AG08396 (cell line): Measurements from ENCODE around the gene SAMD7.
A peak's percentile ranks its signal among the peaks of the same experiment; 100 is the strongest.

Source experiments
- DNase-seq: peaks from one replicate; pipeline ENCODE4 v3.0.0; 2012; ENCODE audit warnings: low spot score, mixed read lengths

Gene SAMD7

DNA sequence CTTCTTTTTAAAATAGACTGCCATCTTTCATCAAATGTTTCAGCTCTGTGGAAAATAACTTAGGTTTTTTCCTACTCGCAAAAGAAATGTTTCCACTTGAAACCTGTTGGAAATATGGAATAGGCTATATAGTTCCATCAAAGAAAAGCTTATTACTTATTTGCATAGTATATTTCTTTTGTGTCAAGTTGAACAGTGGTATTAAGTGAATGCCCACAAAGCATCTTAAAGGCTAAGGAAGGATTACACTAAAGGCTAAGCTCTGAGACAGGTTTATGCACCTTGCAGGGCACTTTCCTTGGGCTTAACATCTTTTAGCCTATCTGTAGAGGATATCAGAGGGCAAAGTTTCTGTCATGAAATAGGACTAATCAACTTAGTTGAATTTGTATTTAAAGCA, at the start of gene SAMD7:
SAMD7 (plus strand) TSS at position 301 of the 400 bp plus-strand sequence. CDS start 7,927 bp downstream, outside the sequence.
- no peak for DNase-seq

- DNase-seq, result no peak
Observed at GRCh38 chr3:169861871-169862270, 49.5 kb upstream of the SAMD7 start.

GRCh38 chr3:169863458-169863899, 47.9 kb upstream of the SAMD7 start:
- DNase-seq, result peak; percentile 66

DNA sequence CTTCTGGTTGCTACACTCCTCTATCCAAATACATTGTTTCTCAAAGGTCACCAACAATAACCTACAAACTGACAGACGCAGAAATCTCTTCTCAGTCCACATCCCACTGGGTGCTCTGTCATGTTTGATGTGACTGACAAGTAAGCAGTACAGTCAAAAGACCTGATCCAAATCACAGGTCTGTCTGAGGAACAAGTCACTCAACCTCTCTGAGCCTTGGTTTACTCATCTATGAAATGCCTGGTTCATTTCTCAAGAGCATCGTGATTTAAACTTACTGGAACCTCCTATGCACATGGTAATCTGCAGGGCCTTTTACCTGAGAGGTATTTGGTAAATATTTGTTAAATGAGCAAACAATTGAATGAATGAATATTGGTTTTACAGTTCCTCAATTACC, 47.1 kb upstream of the SAMD7 start:
- DNase-seq, result no peak

DNA sequence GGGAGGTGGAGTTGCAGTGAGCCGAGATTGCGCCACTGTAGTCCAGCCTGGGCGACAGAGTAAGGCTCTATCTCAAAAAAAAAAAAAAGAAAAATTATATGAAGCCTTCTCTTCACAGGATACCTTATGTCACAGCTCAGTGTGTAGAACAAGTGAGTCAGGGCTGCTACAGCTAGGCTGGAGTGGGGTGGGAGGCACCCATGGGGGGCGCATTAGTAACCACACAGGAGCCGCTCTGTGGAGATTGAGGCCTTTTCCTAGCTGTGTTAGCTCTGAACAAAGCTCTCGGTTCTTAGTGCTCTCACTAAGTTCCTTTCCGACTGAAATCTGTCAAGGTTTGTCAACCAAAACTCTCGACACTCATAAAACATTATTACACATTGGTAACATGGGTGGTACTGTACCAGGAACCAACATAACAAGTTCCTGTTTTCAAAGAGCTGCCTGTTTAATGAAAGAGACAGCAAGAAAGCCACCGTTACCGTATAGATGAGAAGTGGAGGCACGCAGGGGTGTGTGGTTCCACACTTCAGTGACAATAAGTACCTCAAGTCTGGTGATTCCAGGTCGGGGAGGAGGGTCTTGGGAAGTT, 46.1 kb upstream of the SAMD7 start:
- DNase-seq, result no peak

- no peak for DNase-seq
Observed at GRCh38 chr3:169867584-169868210, 43.7 kb upstream of the SAMD7 start.

DNA sequence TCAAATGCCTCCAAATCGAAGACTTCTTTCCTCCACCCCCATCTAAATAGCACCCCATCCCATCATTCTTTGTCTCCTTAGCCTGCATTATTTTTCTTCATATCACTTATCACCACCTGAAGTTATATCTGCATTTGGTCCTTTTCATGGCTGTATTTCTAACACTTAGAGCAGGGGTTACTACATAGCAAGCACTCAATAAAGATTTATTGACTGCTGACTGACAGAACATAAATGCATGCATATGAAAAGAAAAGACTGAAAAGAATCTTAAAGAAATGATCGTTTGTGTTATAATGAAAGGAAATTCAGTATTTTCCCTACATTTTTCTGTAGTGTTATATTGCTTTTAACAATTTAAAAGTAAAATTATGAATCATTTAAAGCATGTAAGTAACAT, 43.0 kb upstream of the SAMD7 start:
- DNase-seq, result no peak

DNA sequence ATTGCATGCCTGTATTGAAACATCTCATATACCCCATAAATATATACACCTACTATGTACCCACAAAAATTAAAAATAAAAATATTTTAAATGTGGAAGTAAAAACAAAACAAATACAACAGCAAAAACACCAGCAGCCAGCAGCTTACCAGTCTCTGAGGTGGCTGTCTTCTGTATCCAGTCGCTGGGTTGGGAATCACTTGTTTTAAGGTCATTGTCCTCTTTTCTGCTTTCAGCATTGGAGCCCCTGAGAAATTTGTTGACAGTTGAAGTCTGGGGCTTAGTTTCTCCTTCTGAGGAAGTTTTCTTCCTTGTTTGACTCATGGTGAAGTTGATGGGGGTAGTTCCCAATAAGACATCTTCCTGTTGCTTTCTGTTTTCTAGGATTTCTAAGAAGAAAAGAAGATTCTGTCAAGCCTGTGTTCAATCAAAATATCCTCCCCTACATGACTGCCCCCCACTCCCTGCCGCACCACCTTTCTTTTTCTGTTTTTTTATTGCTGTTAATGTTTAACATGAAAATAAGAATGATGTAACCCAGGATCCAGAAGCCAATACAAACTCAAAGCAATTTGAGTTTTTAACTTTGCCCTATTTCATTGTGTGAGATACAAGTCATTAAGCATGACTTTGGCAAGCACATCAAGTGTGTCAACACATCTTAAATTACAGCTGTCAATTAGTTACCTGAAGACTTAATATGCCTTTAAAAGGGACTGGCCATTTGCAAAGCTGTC, 41.7 kb upstream of the SAMD7 start, which contains the start of gene LRRC31:
LRRC31 (minus strand) TSS at position 452 of the 737 bp plus-strand sequence; CDS start at position 324, 128 bp downstream.
- no peak for DNase-seq

DNA sequence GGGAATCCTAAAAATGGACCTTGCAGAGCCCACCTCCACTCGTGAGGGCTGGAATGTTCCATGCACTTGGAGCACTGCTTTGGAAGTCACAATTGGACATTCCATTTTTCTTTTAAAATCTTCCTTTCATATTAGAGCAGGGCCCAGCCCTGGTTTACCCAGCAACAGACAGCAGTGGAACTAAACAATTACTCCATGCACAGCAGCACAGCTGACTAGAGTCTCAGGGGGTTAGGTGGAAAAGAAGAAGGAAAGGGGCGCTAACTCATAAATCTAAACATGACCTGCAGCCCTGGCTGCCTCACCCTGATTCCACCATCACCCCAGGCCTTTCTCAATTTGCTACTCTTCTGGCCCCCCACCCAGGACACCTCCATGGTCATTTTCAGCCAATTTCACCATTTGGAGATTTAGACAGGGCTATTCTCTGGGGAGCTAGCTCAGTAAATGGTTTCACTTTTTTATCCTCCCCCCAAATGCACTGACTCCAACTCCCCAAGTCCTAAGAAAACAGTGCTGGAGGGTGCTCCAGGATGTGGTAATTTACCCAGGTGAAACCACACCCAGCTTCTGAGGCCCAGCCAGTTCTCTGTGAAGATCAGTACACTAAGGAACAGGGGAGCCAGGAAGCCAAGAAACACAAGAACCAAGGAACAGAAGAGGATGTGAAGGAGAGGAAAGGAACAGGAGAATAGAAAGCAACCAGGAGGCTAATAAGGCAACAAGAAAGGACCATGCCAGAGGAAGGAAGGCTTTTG, 40.1 kb upstream of the SAMD7 start:
- DNase-seq, result no peak

- no peak for DNase-seq
Observed at GRCh38 chr3:169879013-169879557, 32.3 kb upstream of the SAMD7 start.

DNA sequence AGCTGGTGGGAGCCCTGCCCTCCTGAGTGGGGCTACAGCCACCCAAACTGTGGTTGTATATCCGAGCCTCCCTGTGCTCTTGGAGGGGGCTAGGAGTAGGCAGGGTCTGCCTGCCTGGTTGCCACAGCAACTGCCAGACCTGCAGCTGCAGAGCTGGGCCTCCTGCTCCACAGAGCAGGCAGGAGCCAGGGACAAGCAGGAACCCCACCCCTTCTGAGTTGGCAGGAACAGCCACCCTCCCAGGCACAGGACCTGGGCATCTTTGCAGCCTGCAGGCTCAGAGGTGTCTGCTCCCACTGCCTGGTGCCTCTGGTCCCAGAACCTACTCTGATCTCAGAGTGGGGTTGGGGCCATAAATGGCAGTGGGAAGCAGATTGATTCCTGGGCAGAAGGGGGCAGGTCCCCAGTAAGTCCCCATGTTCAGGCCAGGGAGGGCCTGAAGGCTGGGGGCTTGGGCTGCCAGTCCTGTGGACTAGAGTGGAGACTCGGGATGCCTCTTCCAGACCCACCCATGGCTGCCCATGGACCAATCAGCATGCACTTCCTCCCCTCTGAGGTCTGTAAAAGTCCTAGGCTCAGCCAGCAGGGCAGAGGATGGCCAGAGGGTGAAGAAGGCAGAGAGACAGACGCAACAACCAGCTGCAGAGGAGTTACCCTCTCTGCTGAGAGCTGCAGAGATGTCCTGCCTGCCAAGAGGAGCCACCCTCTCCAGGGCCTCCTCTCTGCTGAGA, 31.4 kb upstream of the SAMD7 start:
- no peak for DNase-seq

DNA sequence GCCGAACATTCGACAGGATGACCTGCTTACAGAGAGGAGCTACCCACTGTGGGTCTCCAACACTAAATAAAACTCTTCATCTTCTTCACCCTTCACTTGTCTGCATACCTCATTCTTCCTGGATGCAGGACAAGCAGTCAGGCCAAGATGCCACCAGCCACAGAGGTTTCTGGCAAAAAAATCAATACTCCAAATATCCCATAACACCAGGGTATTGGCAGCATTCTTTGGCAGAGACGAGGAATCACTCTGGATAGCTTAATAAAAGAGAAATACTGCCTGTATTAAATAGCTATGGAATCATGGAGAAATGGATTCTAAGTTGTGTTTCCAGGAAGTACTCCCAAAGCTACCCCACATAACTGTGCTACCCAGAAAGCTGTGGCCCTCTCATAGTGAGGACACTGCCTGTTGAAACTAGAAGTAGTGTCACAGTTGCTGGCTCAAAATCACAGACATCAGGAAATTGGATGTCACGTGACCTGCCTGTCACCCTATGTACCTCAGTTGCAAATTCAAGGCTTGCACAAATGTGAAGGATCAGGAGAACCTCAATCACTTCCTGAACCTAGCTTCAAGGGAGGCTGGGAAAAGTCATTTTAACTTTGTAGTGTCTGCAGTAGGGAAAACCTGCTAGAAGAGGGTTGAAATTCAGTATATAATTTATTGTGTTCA, 30.7 kb upstream of the SAMD7 start:
- DNase-seq, result no peak

DNA sequence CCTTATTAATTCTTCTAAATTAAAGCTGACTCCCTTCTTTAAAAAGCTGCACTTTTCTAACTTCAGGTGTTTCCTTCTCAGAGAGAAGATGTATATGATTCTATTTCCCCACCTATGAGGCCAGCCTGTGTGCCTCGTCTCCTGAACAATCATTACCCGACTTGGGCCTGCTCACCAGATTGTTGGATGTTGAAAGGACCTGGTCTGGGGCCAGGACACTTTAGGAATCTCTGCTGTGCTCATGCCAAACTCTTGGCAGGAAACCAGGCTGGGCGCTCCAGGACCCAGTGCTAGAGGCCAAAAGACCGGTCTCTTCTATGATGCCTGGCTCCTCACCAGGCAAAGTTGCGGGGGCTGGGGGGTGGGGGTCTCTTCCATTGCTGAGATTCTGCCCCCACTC, 24.7 kb upstream of the SAMD7 start:
- peak; percentile 47 for DNase-seq

DNA sequence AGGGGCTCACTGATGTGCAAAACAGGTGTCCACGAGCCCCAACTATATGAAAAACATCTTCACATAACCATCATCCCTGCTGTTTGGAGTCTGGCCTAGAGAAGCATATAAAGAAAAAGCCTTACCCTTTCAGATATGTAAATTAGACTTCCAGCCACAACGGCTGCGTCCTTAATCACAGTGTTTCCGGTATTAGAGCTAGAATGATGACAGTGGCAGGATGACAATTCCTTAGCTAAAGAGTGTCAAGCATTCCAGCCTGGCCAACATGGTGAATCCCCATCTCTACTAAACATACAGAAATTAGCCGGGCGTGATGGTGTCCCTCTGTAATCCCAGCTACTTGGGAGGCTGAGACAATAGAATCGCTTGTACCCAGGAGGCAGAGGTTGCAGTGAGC, 19.5 kb upstream of the SAMD7 start:
- no peak for DNase-seq

DNA sequence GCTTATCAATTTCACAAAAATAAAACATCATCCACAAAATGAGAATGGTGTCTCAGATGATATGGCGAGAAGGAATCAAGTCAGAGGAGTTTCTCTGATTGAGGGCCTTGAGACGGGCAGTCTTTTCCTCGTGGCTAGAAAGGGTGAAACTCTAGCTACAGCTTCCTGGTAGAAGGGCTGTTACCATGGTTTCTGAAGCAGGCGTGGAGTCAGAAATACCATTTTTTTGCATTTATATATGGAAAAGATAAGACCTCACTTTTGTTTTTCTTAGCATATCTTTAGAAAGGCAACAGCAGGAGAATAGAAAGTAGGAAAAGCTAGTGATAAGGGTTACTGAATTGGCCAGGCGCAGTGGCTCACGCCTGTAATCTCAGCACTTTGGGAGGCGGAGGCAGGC, 17.3 kb upstream of the SAMD7 start:
- DNase-seq, result no peak

GRCh38 chr3:169895072-169895471, 16.3 kb upstream of the SAMD7 start:
- DNase-seq, result no peak

- no peak for DNase-seq
Observed at GRCh38 chr3:169897284-169897683, 14.1 kb upstream of the SAMD7 start.

DNA sequence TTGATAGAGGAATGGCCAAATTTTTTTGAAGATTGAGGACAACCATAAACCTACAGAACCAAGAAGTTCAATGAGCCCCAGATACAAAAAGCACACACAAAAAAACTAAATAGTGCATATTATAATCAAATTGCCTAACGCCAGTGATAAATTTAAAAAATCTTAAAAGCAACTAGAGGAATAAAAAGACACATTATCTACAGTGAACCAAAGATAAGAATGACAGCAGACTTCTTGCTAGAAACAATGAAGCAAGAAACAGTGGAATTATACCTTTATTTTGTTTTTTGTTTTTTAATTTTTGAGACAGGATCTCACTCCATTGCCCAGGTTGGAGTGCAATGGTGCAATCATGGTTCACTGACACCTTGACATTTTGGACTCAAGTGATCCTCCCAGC, 9.9 kb upstream of the SAMD7 start:
- DNase-seq, result no peak

DNA sequence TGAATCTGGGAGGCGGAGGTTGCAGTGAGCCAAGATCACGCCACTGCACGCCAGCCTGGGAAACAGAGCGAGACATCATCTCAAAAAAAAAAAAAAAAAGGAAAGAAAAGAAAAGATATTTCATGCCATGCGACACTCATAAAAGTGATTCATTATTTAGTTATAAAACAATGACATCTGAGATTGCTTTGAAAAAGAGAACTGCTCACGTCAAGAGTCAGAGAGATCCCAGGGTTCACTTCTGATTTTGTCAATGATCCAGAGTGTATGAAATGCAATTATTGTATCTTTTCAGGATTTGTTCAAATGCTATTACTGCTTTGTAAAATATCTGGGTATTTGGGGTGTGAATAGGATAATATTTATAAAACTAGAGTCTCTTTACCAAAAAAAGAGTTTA, 6.0 kb upstream of the SAMD7 start:
- DNase-seq, result no peak

DNA sequence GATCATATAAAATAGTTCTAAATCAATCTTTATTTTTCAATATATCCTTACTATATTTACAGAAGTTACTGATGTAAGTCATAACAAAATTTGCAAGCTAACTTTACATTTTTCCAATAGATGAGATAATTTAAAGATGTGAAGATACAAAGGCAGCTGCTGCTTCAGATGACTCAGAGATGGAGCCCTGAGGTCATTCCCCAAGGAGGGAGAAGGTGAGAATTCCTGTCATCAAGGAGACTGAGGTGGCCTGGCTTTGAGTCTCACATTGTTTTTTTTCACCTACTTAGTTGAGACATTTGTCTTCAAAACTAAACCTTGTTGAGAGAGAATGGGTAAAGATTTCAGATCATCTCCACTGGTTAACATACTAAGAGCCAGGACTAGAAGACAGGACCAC, 3.9 kb upstream of the SAMD7 start:
- no peak for DNase-seq

DNA sequence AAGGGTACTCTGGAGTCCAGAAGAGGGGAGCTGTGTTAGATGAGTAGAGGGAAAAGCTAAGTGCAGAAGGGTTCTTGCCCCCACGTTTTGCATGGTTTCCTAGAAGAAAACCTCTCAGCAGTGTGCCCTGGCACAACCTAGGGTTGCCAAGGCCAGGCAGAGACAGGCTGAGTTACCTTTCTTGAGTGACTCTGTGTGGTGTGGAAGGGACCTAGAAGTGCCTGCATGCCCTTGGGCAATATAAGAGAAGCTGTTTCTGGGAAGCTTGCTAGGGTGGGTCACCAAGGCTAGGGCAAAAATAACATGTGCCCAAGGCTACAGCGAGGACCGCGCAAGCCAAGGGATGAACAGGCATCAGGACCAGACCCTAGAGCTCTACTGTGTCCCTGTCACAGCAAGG, 3.4 kb upstream of the SAMD7 start:
- DNase-seq, result no peak
